Keratinocyte (primary cell): ENCODE measurements around the gene GJD2.

ENCODE experiments used
- EZH2 ChIP-seq: IDR thresholded peaks from one replicate; pipeline ENCODE4 v1.6.1; 2012; ENCODE audit warnings: inconsistent platforms, mild to moderate bottlenecking, low read length, moderate library complexity
- TF ChIP-seq, protein P1 (sequence below), 3 experiments: IDR thresholded peaks in 1 of 3; conservative IDR thresholded peaks in 1 of 3; optimal IDR thresholded peaks in 1 of 3; 2 replicates in 2 of 3; 3 replicates in 1 of 3; pipeline versions ENCODE3 to v1.5.1; 2011; ENCODE audit warnings: low read length in 3 of 3, mild to moderate bottlenecking in 3 of 3, moderate library complexity in 2 of 3, control low read depth in 1 of 3, inconsistent platforms in 1 of 3; ENCODE audit not compliant: insufficient read depth in 2 of 3; ENCODE audit errors: extremely low read depth in 1 of 3

- TF ChIP-seq, protein P1, sequence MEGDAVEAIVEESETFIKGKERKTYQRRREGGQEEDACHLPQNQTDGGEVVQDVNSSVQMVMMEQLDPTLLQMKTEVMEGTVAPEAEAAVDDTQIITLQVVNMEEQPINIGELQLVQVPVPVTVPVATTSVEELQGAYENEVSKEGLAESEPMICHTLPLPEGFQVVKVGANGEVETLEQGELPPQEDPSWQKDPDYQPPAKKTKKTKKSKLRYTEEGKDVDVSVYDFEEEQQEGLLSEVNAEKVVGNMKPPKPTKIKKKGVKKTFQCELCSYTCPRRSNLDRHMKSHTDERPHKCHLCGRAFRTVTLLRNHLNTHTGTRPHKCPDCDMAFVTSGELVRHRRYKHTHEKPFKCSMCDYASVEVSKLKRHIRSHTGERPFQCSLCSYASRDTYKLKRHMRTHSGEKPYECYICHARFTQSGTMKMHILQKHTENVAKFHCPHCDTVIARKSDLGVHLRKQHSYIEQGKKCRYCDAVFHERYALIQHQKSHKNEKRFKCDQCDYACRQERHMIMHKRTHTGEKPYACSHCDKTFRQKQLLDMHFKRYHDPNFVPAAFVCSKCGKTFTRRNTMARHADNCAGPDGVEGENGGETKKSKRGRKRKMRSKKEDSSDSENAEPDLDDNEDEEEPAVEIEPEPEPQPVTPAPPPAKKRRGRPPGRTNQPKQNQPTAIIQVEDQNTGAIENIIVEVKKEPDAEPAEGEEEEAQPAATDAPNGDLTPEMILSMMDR (optimal IDR thresholded peaks at IDR 0.05 in 1 of 3, IDR thresholded peaks at IDR 0.05 in 1 of 3, conservative IDR thresholded peaks at IDR 0.05 in 1 of 3; ENCODE audit: extremely low read depth in 1 of 3, insufficient read depth in 2 of 3, low read length in 3 of 3) = no peak
- TF ChIP-seq EZH2 = no peak
These were observed 20.5 kb downstream of the GJD2 start for GRCh38 chr15:34734303-34734702.
